GM19023 (cell line): ENCODE data around the gene SLF1.

Experiments
- ATAC-seq: cut with Tn5 transposase; IDR thresholded peaks from one replicate; pipeline ENCODE4 v1.9.1; 2021; ENCODE audit warnings: mild to moderate bottlenecking, moderate library complexity; ENCODE audit not compliant: unreplicated experiment

SLF1 gene

DNA sequence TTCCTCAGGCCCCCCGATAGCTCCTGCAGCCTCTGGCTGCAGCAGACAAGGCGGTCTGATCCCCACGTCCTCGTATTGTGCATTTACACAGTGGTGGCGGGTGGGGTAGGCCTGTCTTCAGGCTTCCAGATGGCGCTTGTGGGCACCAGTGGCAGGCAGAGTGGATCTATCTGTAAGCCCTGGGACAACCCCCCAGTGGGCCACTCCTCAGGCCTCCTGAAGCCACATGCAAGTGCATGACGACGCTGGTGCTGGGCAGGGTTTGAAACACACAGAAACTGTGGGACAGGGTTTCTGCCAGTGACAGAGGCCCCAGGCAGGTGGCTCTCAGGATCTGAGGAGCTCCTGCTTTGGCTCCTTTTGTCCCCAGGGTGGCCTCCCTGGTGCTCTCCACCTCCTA, 42.0 kb downstream of the SLF1 start:
- ATAC-seq, result no peak

DNA sequence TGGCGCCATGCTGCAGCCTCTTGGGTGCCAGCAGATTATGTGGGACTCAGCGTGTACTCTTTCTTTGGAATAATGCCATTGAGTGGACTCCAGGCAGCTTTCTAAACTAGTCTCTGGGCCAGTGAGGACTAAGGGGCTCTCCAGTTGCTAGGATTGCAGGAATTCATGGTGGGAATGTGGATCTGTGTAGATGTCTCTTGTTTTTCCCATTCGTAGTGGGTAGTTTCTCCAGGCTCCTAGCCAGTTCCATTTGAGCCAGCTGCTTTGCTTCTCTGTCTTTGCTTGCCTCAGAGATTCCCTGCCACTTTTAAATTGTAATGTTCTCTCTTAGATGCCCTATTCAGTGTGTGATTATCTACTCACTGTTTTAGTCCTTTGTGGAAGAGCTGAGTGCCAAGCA, 42.6 kb downstream of the SLF1 start:
- no peak for ATAC-seq

DNA sequence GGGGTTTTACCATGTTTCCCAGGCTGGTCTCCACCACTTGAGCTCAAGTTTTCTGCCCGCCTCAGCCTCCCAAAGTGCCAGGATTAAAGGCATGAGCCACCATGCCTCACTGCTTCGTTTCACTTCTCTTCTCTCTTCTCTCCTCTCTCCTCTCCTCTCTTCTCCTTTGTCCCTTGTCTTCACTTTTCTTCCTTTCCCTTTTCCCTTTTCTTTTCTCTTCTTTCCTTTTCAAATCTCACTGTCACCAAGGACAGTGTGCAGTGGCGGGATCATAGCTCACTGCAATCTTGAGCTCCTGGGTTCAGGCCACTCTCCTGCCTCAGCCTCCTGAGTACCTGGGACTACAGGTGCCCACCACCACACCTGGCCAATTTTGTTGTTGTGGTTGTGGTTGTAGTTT, 49.5 kb downstream of the SLF1 start:
- ATAC-seq, result no peak

DNA sequence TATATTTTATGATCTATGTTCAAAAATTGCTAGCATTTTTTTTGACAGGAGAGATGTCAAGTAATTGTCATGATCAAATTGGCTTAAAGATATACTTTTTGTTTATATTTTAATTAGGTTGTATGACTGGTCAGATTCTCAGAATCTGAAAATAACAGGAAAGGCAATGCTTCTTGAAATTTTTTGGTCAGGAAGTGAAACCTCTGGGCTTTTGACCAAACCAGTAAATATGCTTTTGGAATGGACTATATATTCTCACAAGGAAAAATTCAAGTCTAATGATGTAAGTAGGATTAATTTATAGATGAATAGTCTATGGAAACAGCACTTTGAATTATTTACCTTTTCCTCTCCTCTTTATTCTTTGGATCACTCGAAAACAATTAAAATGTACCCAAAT, 52.3 kb downstream of the SLF1 start:
- no peak for ATAC-seq

DNA sequence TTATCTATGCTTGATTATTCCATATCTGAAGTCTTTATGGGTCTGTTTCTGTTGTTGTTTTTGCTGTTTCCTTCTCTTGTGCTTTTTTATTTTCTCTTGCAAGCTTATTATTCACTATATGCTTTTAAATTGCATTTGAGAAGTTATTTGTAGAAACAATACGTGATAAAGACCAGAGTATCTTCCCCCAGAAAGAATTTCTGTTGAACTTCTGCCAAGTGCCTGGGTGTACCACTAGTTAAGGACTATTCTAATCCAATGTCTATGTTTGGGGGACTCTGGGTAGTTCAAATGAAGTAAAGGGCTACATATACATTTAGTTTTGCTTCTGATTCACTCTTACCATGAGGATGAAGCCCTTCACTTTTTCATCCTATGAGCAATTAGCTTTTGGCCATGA, 54.3 kb downstream of the SLF1 start:
- ATAC-seq, result no peak

DNA sequence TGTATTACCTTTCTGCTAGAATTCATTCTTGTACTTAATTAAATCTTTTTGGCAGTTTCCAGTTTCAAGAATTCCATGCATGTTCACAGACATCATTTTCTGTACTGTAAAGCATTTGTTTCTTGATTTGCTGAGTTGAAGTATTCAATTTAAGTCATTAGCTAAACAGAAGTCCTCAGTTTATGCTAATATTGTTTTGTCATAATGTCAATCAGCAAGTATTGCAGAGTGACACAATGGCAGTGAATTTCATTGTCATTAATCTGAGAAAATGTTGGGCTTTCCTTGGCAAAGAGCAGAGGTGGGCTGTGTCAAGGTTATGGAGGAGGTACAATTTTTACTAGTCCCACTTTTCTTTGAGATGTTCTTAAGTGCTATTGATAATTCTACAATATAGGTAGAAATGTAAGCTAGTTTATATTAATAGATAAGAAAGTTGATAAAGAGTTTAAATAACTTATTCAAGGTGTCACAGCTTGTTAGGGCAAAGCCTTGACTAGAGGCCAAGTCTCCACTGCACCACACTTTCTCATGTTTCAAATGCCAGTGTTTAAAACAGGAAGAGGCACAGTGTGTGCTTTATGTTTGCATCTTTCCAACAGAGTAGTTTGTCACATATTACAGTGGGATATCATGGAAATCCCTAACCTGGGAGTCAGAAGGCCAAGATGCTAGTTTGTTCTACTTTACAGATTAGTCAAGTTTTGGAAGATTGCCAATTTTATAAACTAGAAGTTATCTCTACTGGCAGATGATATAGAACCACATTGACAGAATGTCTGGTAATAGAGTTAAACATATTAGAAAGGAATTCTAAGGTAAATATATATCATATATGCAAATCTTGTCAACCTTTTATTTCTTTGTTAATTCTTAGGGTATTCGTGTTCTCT, 56.3 kb downstream of the SLF1 start:
- ATAC-seq, result no peak

DNA sequence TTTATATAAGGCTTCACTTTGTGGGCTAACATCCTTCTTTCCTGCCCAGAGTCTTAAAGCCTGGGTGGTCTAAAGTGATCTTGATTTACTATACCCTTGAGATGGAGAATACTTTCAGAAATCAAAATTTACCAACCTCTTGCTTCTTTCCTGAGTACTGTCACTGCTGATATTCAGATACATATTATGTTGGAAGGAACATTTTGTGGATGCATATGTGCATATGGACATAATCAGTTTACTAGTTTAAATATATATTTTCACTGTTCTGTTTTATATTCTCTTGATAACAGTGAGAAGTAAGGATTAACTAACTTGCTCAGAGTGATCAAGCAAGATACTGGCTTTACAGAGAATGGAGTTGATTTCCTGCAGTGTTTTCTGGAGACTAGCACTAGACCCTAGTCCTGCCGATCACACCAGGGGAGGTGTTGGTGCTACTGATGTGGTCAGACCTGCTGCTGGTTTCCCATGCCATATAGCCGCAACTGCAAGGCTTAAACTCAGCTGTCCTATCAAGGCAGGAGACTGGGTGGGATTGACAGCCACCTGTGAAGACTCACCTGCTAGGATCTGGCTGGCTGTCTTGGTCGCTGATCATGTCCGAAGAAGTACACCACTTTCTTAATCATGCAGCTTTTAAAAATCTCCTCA, 57.6 kb downstream of the SLF1 start:
- ATAC-seq, result no peak

DNA sequence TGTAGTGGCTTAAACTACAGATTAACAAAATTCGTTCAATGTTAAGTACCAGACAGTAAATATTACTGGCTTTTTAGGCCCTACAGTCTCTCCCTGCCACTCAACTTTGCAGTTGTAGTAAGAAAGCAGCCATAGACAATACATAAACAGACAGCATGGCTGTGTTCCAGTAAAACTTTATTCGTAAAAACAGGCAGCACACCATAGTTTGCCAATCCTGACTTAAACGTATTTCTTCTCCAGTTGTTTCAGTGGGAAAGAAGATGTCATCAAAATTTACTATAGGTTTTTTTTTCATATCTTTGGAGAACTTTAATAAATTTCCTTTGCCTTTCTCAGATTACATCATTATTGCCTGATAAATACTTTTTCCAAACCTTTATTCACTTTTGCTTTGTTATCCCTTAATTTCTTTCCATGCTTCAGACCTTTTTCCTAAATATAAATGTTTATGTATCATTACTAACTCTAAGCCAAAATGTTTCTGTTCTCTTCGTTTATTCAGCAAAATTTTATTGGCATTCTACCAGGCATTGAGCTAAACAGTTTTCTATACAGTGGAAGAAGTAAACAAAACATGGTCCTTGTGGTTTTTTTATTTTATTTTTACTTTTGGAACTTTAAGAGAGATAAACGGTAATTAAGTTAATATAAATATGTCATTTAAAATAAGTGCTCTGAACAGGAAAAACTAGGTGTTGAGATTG, 64.5 kb downstream of the SLF1 start:
- ATAC-seq, result no peak

DNA sequence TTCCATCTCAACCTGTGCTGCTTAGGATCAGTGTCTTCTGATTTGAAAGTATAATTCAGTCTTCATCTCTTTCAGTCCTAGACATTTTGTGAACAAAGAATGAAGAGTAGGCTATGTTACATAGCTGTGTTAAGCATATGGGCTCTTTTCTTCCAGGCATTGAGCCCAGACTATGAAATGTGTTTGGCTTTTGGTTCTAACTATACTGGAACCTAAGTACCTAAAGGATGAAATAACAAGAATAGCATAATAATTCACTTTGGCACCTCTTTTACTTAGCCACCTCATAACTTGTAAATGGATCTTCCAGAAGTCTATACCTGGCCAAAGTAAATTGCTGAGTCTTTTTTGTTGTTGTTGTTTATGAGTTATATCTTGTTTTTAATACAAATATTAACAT, 71.4 kb downstream of the SLF1 start:
- ATAC-seq, result no peak

DNA sequence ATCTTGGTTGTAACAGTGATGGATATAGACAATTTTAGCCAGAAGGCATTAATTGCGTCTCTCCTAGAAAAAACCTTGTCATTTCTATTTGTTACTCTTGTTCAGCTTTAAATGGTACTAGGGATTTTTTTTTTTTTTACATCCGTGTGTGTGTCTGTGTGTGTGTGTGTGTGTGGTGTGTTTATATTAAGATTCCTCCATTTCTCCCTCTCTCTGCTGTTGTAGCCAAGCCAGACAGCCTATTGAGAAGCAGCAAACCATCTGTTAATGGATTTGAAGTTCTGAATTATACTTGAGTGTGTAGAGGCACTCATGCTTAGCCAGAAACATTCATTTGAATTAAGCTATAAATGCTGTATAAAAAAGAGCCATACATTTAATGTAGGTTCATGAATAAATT, 72.3 kb downstream of the SLF1 start:
- ATAC-seq, result no peak

DNA sequence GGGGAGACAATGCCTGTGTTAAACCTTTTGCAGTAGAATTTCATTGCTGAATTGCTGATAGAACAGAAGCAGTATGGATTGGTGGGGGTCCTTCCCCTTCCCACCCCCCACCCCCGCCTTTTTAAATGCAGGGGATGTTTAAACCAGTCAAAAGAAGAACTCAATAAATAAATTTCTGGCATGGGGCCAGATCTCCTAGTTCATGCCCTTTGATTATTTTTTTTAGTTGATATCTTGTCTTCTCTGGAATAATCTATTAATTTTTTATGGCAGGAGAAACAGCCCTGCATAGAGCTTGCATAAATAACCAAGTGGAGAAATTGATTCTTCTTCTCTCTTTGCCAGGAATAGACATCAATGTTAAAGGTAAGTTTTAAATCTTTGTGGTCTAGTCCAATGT, 72.8 kb downstream of the SLF1 start:
- ATAC-seq, result no peak

DNA sequence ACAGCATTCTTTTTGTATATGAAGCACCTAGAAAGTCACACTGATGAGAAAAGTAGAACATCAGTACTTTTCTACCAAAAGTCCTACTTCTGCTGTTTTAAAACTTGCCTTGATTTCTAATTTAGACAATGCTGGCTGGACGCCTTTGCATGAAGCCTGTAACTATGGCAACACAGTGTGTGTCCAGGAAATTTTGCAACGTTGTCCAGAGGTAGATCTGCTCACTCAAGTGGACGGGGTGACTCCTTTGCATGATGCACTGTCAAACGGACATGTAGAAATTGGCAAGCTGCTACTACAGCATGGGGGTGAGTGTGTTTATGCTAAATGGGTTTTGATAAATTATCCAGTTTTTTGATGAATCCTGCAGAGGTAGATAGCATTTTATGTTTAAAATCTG, 73.5 kb downstream of the SLF1 start:
- ATAC-seq, result no peak

DNA sequence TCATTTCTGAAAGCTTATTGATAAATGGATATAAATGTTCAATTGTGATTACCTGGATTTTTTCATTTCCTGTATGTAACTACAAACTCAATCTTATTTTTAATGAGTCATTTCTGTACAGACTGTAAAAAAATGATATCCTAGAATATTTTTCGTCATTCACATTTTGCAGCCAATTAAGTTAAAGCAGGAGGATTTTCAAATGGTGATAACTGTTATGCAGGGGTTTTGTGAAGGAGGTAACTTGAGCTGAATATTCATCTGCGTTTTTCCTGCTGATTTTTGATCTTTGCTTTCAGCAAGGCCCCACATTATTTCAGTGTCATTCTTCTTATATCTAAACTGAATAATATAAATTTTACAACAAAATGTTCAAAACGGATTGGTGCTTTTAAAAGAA, 74.1 kb downstream of the SLF1 start:
- no peak for ATAC-seq

DNA sequence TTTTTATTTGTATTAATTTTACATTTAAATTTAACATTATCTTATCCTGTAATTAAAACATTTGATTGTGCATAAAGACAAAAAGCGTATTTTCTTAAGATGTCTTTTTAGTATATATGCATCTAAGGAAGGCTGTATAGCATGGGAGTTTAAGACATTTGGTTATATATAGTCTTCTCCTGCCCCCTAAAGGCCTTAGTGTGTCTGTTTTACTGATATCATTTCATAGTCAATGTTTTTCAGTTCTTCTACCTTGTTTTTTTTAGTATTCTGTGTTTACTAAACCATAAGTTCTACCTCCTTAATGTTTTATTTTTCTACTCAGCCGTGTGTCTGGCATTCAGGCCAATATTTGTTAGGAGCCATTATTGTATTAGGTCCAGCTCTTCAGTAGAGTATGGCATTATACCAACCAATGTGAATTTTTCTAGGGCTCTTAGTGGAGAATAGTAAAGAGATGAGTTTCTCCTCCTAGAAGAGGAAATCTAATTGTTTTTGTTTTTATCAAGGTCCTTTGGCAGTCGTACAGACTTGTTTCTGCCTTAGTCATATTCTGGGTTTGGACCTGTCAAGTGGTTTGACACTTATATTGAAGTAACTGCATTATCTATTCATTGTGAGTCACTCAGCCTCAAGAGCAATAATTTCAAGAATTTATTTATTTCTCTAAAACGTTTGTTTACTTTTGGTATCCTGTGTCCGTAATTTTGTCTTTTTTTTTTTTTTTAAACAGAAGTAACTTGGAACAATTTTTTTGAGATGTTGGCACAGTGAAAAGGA, 74.8 kb downstream of the SLF1 start:
- ATAC-seq, result no peak

DNA sequence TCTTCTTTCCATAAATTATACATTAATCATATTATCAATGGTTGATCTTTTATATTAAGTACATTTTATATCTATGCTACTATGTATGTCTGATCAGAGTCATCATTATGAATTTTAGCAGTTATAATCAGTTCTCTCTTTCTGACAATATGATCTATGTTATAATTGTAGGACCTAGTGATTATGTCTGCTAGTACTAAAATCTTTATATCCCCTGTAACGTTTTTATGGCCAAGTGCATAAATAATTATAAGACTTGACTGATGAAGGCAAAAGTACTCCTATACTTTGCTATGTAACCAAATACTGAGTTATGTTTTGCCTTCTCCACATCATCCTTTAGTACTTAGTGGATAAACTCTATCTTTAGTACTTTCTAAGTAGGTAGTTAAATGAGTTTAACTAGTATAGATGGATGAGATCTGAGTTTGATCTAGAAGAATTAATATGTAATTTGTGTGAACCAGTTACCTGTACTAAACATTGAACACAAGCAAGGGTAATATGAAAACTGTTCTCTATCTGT, 75.4 kb downstream of the SLF1 start:
- no peak for ATAC-seq

DNA sequence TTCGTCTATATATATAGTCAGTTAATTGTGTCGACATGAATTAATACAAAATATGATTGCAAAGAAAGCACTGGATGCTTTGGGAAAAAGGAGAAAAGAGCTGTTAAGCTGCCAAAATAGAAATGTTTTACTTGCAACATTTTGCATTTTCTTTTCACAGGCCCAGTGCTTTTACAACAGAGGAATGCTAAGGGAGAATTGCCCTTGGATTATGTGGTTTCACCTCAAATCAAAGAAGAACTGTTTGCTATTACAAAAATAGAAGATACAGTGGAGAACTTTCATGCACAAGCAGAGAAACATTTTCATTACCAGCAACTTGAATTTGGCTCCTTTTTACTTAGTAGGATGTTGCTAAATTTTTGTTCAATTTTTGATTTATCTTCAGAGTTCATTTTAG, 76.2 kb downstream of the SLF1 start:
- no peak for ATAC-seq

DNA sequence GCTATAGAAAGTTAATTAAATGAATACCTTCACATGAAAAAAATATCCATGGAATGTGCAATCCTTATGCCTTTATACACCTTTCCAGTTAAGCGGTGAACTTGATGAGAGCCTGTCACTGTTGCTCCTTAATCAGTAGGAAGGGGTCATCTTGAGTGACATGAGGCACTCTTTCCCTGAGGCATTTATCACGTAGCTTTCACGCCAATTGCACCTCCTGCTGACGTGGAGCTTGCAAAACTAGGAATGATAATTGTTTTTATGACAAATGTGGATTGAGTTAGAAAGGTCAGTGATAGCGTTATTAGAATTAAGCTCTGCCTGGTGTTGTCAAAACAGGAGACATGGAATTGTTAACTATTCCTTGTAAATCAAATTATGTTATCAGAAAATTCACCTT, 79.7 kb downstream of the SLF1 start:
- no peak for ATAC-seq

DNA sequence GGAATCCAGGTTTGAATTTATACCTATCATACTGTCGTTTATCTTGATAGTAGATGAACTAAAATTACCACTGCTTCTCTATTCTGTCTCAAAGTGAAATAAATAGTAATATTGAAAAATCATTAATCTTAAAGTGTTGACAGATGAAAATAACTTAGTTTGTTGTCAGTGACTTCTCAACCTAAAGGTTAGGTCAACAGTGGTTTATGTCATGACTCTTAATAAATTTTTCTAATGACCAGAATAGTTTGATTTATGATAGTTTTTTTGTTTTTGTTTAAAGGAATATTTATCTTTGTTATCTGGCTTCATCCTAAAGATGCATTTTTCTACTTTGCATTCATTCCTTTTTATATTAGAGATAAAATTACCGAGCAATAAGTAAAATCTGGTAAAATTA, 81.1 kb downstream of the SLF1 start:
- ATAC-seq, result no peak

DNA sequence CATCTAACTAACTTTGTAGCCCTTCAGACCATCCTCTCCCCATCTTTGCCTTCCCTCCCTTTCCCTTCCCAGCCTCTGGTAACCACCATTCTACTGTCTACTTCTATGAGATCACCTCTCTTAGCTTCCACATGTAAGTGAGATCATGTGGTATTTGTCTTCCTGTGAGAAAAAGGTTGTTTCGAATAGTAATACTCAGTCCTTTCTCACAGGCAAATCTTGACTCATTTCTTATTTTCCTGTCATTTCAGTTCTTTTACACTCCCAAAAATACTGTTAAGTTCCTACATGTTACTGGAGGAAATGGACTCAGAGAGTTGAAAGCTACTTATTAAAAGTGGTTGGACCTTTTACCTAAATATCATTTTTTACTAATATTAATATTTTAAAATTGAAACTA, 82.1 kb downstream of the SLF1 start:
- peak; percentile 62 for ATAC-seq

DNA sequence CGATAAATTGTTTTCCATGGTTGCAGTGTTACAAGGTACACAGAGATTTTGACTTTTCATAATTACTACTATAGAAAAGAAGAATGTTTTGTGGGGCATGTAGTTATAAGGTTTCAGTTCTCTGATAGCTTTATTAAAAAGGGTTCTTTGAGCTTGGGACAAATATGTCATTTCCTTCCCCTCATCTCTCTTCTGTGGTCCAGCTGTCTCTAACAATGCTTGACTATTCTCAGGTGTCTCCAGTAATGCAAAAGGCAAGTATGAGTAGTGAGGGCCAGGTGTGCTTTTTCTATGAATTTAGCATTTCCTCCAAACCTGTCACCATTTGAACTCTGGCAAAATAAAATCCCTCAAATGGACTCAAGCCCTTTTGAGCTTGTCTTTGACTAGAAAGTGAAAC, 84.3 kb downstream of the SLF1 start:
- ATAC-seq, result peak; percentile 69

DNA sequence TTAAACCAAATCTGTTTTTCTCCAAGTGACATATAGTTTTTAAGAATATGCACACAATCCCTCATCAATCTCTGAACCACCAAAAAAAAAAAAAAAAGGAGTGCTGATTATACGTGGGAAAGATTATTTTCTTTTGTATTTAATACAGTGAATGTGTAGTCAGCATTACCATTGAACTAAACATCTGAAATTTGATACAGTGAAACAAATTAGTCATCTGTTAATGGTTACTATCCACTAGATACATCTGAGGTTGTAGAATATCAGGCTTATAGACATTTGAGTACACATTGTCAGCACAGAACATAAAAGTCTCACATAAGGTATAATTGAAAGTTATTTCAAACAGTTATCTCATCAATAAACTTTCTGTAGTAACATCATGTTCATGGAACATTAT, 87.0 kb downstream of the SLF1 start:
- no peak for ATAC-seq
